ENCODE results near the gene USP3.

- TF ChIP-seq CTCF (conservative IDR thresholded peaks at IDR 0.05; ENCODE audit: low read depth, low read length) (no peak), MXI1 (IDR thresholded peaks at IDR 0.05; ENCODE audit: borderline replicate concordance, low read depth, low read length) (no peak), USF2 (IDR thresholded peaks at IDR 0.05; ENCODE audit: low read depth, low read length) (no peak), CHD1 (IDR thresholded peaks at IDR 0.05; ENCODE audit: low read depth, low read length) (no peak), POLR2A (IDR thresholded peaks at IDR 0.05; ENCODE audit: low read depth, low read length) (no peak), RFX5 (IDR thresholded peaks at IDR 0.05; ENCODE audit: low read depth, low read length) (no peak), RAD21 (IDR thresholded peaks at IDR 0.05; ENCODE audit: low read length) (no peak), MAZ (IDR thresholded peaks at IDR 0.05; ENCODE audit: borderline replicate concordance, low read depth, low read length) (no peak), CEBPB (IDR thresholded peaks at IDR 0.05; ENCODE audit: low read depth, low read length) (no peak), MAFK (IDR thresholded peaks at IDR 0.05; ENCODE audit: low read depth, low read length) (no peak), NFE2L2 (IDR thresholded peaks at IDR 0.05; ENCODE audit: low read depth, low read length) (no peak), BHLHE40 (IDR thresholded peaks at IDR 0.05; ENCODE audit: low read depth, low read length) (no peak), ELK1 (IDR thresholded peaks at IDR 0.05; ENCODE audit: borderline replicate concordance, low read depth, low read length) (no peak)
Observed at GRCh38 chr15:63612300-63612699, 107.9 kb downstream of the USP3 start.
